Hepatocyte (in vitro differentiated cells): ENCODE results near the gene PCBP3.

ENCODE experiments used
- EZH2 ChIP-seq: fragments of 200-600 bp; sonication (generic); IDR thresholded peaks from 2 replicates; pipeline ENCODE4 v1.6.1; 2016; ENCODE audit warnings: antibody characterized with exemption, mild to moderate bottlenecking, borderline replicate concordance
- EZH2phosphoT487 ChIP-seq: fragments of 200-600 bp; sonication (generic); IDR thresholded peaks from one replicate; pipeline ENCODE4 v1.6.1; 2018; ENCODE audit warnings: antibody characterized with exemption, mild to moderate bottlenecking, low read depth, moderate library complexity; ENCODE audit not compliant: unreplicated experiment, severe bottlenecking
- TF ChIP-seq, protein P1 (sequence below): fragments of 200-600 bp; sonication (generic); IDR thresholded peaks from 2 replicates; pipeline ENCODE4 v1.5.1; 2016; ENCODE audit warnings: antibody characterized with exemption, mild to moderate bottlenecking; ENCODE audit not compliant: poor library complexity

- TF ChIP-seq, protein P1, sequence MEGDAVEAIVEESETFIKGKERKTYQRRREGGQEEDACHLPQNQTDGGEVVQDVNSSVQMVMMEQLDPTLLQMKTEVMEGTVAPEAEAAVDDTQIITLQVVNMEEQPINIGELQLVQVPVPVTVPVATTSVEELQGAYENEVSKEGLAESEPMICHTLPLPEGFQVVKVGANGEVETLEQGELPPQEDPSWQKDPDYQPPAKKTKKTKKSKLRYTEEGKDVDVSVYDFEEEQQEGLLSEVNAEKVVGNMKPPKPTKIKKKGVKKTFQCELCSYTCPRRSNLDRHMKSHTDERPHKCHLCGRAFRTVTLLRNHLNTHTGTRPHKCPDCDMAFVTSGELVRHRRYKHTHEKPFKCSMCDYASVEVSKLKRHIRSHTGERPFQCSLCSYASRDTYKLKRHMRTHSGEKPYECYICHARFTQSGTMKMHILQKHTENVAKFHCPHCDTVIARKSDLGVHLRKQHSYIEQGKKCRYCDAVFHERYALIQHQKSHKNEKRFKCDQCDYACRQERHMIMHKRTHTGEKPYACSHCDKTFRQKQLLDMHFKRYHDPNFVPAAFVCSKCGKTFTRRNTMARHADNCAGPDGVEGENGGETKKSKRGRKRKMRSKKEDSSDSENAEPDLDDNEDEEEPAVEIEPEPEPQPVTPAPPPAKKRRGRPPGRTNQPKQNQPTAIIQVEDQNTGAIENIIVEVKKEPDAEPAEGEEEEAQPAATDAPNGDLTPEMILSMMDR: no peak
- TF ChIP-seq EZH2phosphoT487 (no peak), EZH2 (no peak)
These were observed 338.7 kb downstream of the PCBP3 start for GRCh38 chr21:45982092-45982757.
